GM23338 (cell line): Measurements from ENCODE around the gene NPAS4.

Source experiments
- EZH2 ChIP-seq: fragments of 200-600 bp; sonication (generic); IDR thresholded peaks from one replicate; pipeline ENCODE4 v1.8.0; 2017; ENCODE audit warnings: antibody characterized with exemption, mild to moderate bottlenecking, low read depth; ENCODE audit not compliant: unreplicated experiment
- TF ChIP-seq, protein P1 (sequence below), 2 experiments: fragments of 200-600 bp in 1 of 2; sonication (generic) in 1 of 2; conservative IDR thresholded peaks; 2 replicates each; pipeline versions ENCODE4 v1.5.1 to v1.6.1; 2016 to 2017; ENCODE audit warnings: antibody characterized with exemption in 2 of 2, low read depth in 2 of 2, mild to moderate bottlenecking in 2 of 2, moderate library complexity in 1 of 2

- TF ChIP-seq EZH2 = no peak
- TF ChIP-seq, protein P1, sequence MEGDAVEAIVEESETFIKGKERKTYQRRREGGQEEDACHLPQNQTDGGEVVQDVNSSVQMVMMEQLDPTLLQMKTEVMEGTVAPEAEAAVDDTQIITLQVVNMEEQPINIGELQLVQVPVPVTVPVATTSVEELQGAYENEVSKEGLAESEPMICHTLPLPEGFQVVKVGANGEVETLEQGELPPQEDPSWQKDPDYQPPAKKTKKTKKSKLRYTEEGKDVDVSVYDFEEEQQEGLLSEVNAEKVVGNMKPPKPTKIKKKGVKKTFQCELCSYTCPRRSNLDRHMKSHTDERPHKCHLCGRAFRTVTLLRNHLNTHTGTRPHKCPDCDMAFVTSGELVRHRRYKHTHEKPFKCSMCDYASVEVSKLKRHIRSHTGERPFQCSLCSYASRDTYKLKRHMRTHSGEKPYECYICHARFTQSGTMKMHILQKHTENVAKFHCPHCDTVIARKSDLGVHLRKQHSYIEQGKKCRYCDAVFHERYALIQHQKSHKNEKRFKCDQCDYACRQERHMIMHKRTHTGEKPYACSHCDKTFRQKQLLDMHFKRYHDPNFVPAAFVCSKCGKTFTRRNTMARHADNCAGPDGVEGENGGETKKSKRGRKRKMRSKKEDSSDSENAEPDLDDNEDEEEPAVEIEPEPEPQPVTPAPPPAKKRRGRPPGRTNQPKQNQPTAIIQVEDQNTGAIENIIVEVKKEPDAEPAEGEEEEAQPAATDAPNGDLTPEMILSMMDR (conservative IDR thresholded peaks at IDR 0.05; ENCODE audit: low read depth in 2 of 2) = no peak
Observed at GRCh38 chr11:66454828-66455227, 34.0 kb downstream of the NPAS4 start.
